Epithelial cell of esophagus (primary cell): ENCODE data around the gene ME1.
"Not testable (repeated sequence)": the region's sequence is repeated elsewhere in the genome, so short reads cannot be mapped to it uniquely, and the experiment has no call there.

Experiments
- DNase-seq: peaks from one replicate; pipeline ENCODE4 v3.0.0; 2010; ENCODE audit warnings: low read depth
- H3K4me3 ChIP-seq: 2 replicates; pipeline ENCODE4 v1.5.1; 2011; ENCODE audit warnings: mild to moderate bottlenecking, low read length, control low read depth
- CTCF ChIP-seq: IDR thresholded peaks from 2 replicates; pipeline ENCODE4 v1.5.1; 2011; ENCODE audit warnings: low read depth, mild to moderate bottlenecking, low read length, control low read depth, inconsistent platforms; ENCODE audit not compliant: insufficient read depth; ENCODE audit errors: missing control alignments

ME1 gene

GRCh38 chr6:83270971-83271719, 159.7 kb downstream of the ME1 start:
- DNase-seq = peak; percentile 72
- H3K4me3 ChIP-seq = no peak overlapping the region
- no peak for TF ChIP-seq CTCF

GRCh38 chr6:83265384-83265783, 165.5 kb downstream of the ME1 start:
- H3K4me3 ChIP-seq = no peak overlapping the region
- TF ChIP-seq CTCF = no peak
- peak; percentile 52 for DNase-seq

GRCh38 chr6:83260577-83260976, 170.3 kb downstream of the ME1 start:
- no peak overlapping the region for H3K4me3 ChIP-seq
- no peak for DNase-seq
- TF ChIP-seq CTCF = no peak

- no peak overlapping the region for H3K4me3 ChIP-seq
- TF ChIP-seq CTCF = no peak
- DNase-seq = peak; percentile 4
These were observed 172.3 kb downstream of the ME1 start for GRCh38 chr6:83258517-83258916.

- no peak for TF ChIP-seq CTCF
- DNase-seq = no peak
- H3K4me3 ChIP-seq = no peak overlapping the region
These were observed 173.1 kb downstream of the ME1 start for GRCh38 chr6:83257791-83258190.

- not testable (repeated sequence) for H3K4me3 ChIP-seq, DNase-seq
These were observed 174.1 kb downstream of the ME1 start for GRCh38 chr6:83256719-83257118.

- H3K4me3 ChIP-seq = no peak overlapping the region
- no peak for TF ChIP-seq CTCF
- peak; percentile 38 for DNase-seq
These were observed 178.1 kb downstream of the ME1 start for GRCh38 chr6:83252719-83253118.

GRCh38 chr6:83250235-83250634, 180.6 kb downstream of the ME1 start:
- TF ChIP-seq CTCF = no peak
- DNase-seq = no peak
- H3K4me3 ChIP-seq = no peak overlapping the region
